GM23248 (cell line): ENCODE measurements around the gene GRIN2D. TPM values are rescaled to one million over a fixed set of nuclear protein-coding genes. Genes with fewer than 3 reads are reported as not detected.

Experiments used
- DNase-seq: peaks from one replicate; pipeline ENCODE4 v3.0.0-alpha.2; 2015
- H2AFZ ChIP-seq: fragments of 200-600 bp; sonication (generic); 2 replicates; pipeline ENCODE4 v1.6.1; 2016; ENCODE audit warnings: antibody characterized with exemption
- H3F3A ChIP-seq: fragments of 200-600 bp; sonication (generic); 2 replicates; pipeline ENCODE4 v1.6.1; 2016; ENCODE audit warnings: mild to moderate bottlenecking, antibody characterized with exemption, mixed run types; ENCODE audit not compliant: insufficient read depth
- H3K27ac ChIP-seq: fragments of 200-600 bp; sonication (generic); 2 replicates; pipeline ENCODE4 v1.5.1; 2016; ENCODE audit warnings: mild to moderate bottlenecking
- H3K27me3 ChIP-seq: fragments of 200-600 bp; sonication (generic); replicated peaks from 2 replicates; pipeline ENCODE4 v1.6.1; 2016; ENCODE audit warnings: mild to moderate bottlenecking; ENCODE audit not compliant: insufficient read depth
- H3K36me3 ChIP-seq: fragments of 200-600 bp; sonication (generic); 2 replicates; pipeline ENCODE4 v1.6.1; 2016; ENCODE audit warnings: low read depth, mild to moderate bottlenecking
- H3K4me1 ChIP-seq: fragments of 200-600 bp; sonication (generic); 2 replicates; pipeline ENCODE4 v1.6.1; 2016; ENCODE audit warnings: mild to moderate bottlenecking; ENCODE audit not compliant: insufficient read depth
- H3K4me2 ChIP-seq: fragments of 200-600 bp; sonication (generic); one replicate; pipeline ENCODE4 v1.6.1; 2016; ENCODE audit warnings: mild to moderate bottlenecking; ENCODE audit not compliant: unreplicated experiment
- H3K4me3 ChIP-seq: fragments of 200-600 bp; sonication (generic); 2 replicates; pipeline ENCODE4 v1.5.1; 2016; ENCODE audit warnings: mild to moderate bottlenecking
- H3K79me2 ChIP-seq: fragments of 200-600 bp; sonication (generic); 2 replicates; pipeline ENCODE4 v1.6.1; 2016; ENCODE audit warnings: mild to moderate bottlenecking; ENCODE audit not compliant: insufficient read depth
- H3K9ac ChIP-seq: fragments of 200-600 bp; sonication (generic); 2 replicates; pipeline ENCODE4 v1.6.1; 2016; ENCODE audit warnings: mild to moderate bottlenecking
- H3K9me2 ChIP-seq: fragments of 200-600 bp; sonication (generic); 2 replicates; pipeline ENCODE4 v1.6.1; 2016; ENCODE audit warnings: mixed run types, mild to moderate bottlenecking, moderate library complexity; ENCODE audit not compliant: insufficient read depth
- H3K9me3 ChIP-seq: fragments of 200-600 bp; sonication (generic); one replicate; pipeline ENCODE4 v1.6.1; 2017; ENCODE audit warnings: low read depth
- H4K20me1 ChIP-seq: fragments of 200-600 bp; sonication (generic); 2 replicates; pipeline ENCODE4 v1.6.0; 2016; ENCODE audit not compliant: insufficient read depth
- EZH2 ChIP-seq: fragments of 200-600 bp; sonication (generic); IDR thresholded peaks from 2 replicates; pipeline ENCODE4 v1.6.1; 2018; ENCODE audit warnings: antibody characterized with exemption, mild to moderate bottlenecking; ENCODE audit not compliant: insufficient read depth, poor library complexity, severe bottlenecking
- EZH2phosphoT487 ChIP-seq: fragments of 200-600 bp; sonication (generic); IDR thresholded peaks from 2 replicates; pipeline ENCODE4 v1.6.1; 2018; ENCODE audit warnings: antibody characterized with exemption, moderate library complexity, mild to moderate bottlenecking, low read depth; ENCODE audit not compliant: insufficient read depth
- WGBS, 2 experiments: methylation state at CpG; one replicate each; pipeline ENCODE4 v1.1.6; 2015 to 2017; ENCODE audit warnings: low lambda C conversion rate in 2 of 2, low coverage in 1 of 2; ENCODE audit errors: missing lambda C conversion rate in 2 of 2; 5-methylcytosine and 5-hydroxymethylcytosine counted together
- in situ Hi-C: fragments of 300-500 bp; cut with MboI; formaldehyde crosslinking; loops from 2 replicates; pipeline ENCODE4 v1.15.0; 2020
- polyA plus RNA-seq: library from polyadenylated mRNA; unstranded; fragments of >200 nt; fragmentation: Nextera tagmentation; extraction: Ambion mirVana; gene quantifications from 2 replicates; pipeline ENCODE4 v1.2.1, GENCODE V29; 2016
- total RNA-seq: library from RNA; depleted of rRNA; stranded (reverse); fragments of >200 nt; shearing (Covaris generic); gene quantifications from 2 replicates; pipeline ENCODE4 v1.2.3, GENCODE V29; 2014

Gene GRIN2D
- total and polyA plus RNA-seq, 2 experiments from 2014 or later = 0.10 to 0.54 TPM

- H3K36me3 ChIP-seq = peaks cover 43% of the 10 kb centered on the region
- no peak for DNase-seq
- H3K9me3 ChIP-seq = no peaks in the 10 kb centered on the region
- no peaks in the 10 kb centered on the region for H4K20me1 ChIP-seq
- in situ Hi-C loops = no loop called here
- TF ChIP-seq EZH2phosphoT487 (no peak), EZH2 (no peak)
- no peaks in the 10 kb centered on the region for H3K9me2 ChIP-seq
- no peaks in the 10 kb centered on the region for H3K4me1 ChIP-seq
- no peaks in the 10 kb centered on the region for H3K27me3 ChIP-seq
- no peak overlapping the region for H3K4me2 ChIP-seq
- peaks cover 14% of the 10 kb centered on the region for H3F3A ChIP-seq
- no peak overlapping the region for H2AFZ ChIP-seq
- 94 to 98% methylated on average over 8 of the region's 8 CpGs for WGBS, 2 experiments
- H3K27ac ChIP-seq = no peak overlapping the region
- no peak overlapping the region for H3K4me3 ChIP-seq
- H3K79me2 ChIP-seq = peaks cover 17% of the 10 kb centered on the region
- H3K9ac ChIP-seq = no peak overlapping the region
Measured at GRCh38 chr19:48382286-48382685, 11.2 kb upstream of the GRIN2D start.

DNA sequence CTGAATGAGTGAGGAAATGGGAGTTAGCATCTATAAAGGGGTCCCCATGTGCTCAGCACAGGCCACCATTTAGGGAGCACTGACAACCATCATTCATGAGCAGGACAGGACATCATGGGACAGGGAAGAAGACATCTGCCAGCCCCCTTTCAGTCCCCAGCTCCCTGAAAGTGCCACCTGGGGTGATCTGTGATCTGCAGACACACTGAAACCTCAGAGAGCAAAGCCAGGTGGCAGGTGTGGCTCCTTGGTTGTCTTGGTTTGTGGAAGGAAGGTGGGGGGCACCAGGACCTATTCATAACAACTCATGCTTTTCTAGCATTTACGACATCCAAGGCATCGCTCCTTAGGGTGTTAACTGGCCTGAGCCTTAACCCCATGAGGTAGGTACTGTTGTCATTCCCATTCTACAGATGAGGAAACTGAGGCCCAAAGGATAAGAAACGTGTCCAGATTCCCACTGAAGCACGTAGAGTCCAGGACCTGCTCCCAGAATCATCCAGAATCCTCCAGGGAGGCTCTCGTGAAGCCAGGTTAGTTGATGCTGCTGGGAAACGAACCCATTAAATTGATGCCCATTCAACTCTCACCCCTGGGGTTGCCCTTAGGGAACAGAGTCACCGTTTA lies 7.9 kb upstream of the GRIN2D start:
- Histone ChIP-seq H3K9me3 (no peaks in the 10 kb centered on the region), H3K4me3 (no peak overlapping the region), H3K4me1 (no peaks in the 10 kb centered on the region), H3F3A (peaks cover 14% of the 10 kb centered on the region), H3K9ac (no peak overlapping the region), H3K9me2 (no peaks in the 10 kb centered on the region), H3K36me3 (peaks cover 57% of the 10 kb centered on the region), H3K27me3 (no peaks in the 10 kb centered on the region), H4K20me1 (no peaks in the 10 kb centered on the region), H3K27ac (no peak overlapping the region), H3K79me2 (peaks cover 50% of the 10 kb centered on the region), H3K4me2 (no peak overlapping the region), H2AFZ (no peak overlapping the region)
- WGBS, 2 experiments = 82 to 91% methylated on average over 7 of the region's 7 CpGs
- TF ChIP-seq EZH2 = no peak
- no peak for TF ChIP-seq EZH2phosphoT487
- DNase-seq = no peak
- in situ Hi-C loops = no loop called here

DNA sequence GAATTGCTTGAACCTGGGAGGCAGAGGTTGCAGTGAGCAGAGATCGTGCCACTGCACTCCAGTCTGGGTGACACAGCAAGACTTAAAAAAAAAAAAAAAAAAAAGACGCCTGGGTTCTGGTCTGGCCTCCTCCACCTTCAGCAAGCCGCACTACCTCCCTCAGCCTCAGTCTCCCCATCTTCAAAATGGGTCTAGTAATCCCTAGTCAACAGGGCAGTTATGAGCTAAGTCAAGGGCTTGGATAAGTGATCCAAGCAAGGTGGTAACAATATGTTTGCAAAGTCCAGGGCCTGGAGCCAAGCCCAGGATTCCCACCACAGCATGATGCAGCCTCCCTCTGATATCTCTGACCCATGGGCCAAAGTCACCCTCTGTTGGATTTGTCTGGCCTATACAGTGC lies 6.5 kb upstream of the GRIN2D start:
- in situ Hi-C loops = no loop called here

GRCh38 chr19:48390188-48391099 lies 3.0 kb upstream of the GRIN2D start:
- Histone ChIP-seq H3K4me3 (peak overlapping the region; percentile 91), H3K4me1 (no peaks in the 10 kb centered on the region; the same call in 1 of the 2 replicates), H3K9me2 (no peaks in the 10 kb centered on the region), H3K27me3 (peaks cover 3% of the 10 kb centered on the region; the same call in 1 of the 2 replicates), H3K4me2 (peak overlapping the region; percentile 83), H3F3A (peaks cover 6% of the 10 kb centered on the region; the same call in 1 of the 2 replicates), H3K9ac (peak overlapping the region; percentile 99), H4K20me1 (no peaks in the 10 kb centered on the region), H3K36me3 (peaks cover 29% of the 10 kb centered on the region), H3K9me3 (no peaks in the 10 kb centered on the region), H3K27ac (peak overlapping the region; percentile 90), H2AFZ (peak overlapping the region; percentile 73), H3K79me2 (peaks cover 62% of the 10 kb centered on the region)
- no peak for TF ChIP-seq EZH2phosphoT487
- no peak for TF ChIP-seq EZH2
- DNase-seq = peak; percentile 84
- WGBS, 2 experiments = 1 to 2% methylated on average over 21 of the region's 24 CpGs
- in situ Hi-C loops = no loop called here

More for the DNA sequence above, 6.5 kb upstream of the GRIN2D start:
- Histone ChIP-seq H4K20me1 (no peaks in the 10 kb centered on the region), H3K27ac (no peak overlapping the region), H3K9ac (no peak overlapping the region), H3K36me3 (peaks cover 48% of the 10 kb centered on the region), H3K9me2 (no peaks in the 10 kb centered on the region), H3K27me3 (no peaks in the 10 kb centered on the region), H3K9me3 (no peaks in the 10 kb centered on the region), H3F3A (peaks cover 6% of the 10 kb centered on the region; the same call in 1 of the 2 replicates), H3K4me2 (no peak overlapping the region), H3K79me2 (peaks cover 62% of the 10 kb centered on the region), H3K4me1 (no peaks in the 10 kb centered on the region), H3K4me3 (no peak overlapping the region), H2AFZ (no peak overlapping the region)
- TF ChIP-seq EZH2 (no peak), EZH2phosphoT487 (no peak)
- DNase-seq = no peak
- 98 to 100% methylated on average over 3 of the region's 3 CpGs for WGBS, 2 experiments
